Hematopoietic multipotent progenitor cell treated with erythropoietin and hydrocortisone succinate and interleukin-3 and kit ligand, for 8 days (in vitro differentiated cells): ENCODE results near the gene WTIP.

Experiments used
- DNase-seq: peaks from one replicate; pipeline ENCODE4 v3.0.0-alpha.2; 2015

Gene WTIP

DNA sequence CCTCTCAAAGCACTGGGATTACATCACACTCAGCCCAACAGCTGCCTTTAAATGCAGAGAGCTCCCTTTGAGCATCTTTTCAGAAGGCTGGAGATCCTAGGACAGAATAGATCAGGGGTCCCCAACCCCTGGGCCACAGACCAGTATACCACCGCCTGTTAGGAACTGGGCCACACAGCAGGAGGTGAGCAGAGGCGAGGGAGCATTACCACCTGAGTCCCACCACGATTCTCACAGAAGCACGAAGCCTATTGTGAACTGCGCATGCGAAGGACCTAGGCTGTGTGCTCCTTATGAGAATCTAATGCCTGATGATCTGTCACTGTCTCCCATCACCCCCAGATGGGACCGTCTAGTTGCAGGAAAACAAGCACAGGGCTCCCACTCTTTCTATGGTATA lies 2.2 kb upstream of the WTIP start:
- DNase-seq, result no peak

DNA sequence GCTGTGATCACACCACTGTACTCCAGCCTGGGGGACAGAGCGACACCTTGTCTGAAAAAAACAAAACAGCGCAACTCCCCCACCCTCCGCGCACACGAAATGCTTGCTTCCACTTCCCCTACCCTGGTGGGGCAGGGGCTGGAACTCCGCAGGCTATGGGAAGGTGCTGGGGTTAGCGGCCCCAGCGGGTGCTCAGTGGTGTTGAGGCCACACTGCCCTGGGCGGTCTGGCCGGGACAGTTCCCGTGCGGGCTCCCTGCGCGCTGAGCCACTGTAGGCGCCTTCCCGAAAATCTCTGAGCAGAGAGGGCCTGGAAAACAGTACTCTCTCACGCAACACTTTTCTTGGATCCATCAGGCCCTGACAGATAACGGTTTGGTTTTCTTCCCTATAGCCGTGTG lies 1.1 kb upstream of the WTIP start:
- no peak for DNase-seq

DNA sequence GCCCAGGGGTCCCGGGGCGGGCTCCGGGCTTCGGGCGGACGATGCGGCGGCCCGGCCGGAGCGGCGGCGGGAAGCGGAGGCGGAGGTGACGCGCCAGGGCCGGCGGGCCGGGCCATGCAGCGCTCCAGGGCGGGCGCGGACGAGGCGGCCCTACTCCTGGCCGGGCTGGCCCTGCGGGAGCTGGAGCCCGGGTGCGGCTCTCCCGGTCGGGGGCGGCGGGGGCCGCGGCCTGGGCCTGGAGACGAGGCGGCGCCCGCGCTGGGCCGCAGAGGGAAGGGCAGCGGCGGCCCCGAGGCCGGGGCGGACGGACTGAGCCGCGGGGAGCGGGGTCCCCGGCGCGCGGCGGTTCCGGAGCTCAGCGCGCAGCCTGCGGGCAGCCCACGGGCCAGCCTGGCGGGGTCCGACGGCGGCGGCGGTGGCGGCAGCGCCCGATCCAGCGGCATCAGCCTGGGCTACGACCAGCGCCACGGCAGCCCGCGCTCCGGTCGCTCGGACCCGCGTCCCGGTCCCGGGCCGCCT lies 362 bp downstream of the WTIP start:
- no peak for DNase-seq

DNA sequence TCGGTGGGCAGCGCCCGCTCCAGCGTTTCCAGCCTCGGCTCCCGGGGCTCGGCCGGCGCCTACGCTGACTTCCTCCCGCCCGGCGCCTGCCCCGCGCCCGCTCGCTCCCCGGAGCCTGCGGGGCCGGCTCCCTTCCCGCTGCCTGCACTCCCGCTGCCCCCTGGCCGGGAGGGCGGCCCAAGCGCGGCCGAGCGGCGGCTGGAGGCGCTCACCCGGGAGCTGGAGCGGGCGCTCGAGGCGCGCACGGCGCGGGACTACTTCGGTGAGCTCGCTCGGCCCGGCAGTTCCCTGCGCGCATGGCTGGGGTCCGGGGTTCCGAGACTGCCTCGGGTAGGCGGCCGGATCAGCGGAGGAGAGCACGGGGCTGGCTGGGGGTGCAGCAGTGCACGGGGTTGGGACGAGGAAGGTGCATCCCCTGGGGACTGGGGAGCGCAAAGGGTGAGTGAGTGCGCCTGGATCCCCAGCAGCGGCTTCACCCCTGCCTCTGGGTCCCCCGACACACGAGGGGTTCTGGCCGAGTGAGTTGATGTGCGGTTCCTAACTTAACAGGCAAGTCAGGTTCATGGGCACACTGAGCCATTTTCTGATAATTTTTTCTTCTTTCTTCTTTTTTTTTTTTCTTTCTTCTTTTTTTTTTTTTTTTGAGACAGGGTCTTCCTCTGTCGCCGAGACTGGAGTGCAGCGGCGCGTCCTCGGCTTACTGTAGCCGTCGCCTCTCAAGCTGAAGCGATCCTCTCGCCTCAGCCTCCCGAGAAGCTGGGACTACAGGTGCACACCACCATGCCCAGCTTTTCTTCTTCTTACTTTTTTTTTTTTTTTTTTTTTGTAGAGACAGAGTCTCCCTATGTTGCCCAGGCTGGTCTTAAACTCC lies 1.1 kb downstream of the WTIP start:
- no peak for DNase-seq

DNA sequence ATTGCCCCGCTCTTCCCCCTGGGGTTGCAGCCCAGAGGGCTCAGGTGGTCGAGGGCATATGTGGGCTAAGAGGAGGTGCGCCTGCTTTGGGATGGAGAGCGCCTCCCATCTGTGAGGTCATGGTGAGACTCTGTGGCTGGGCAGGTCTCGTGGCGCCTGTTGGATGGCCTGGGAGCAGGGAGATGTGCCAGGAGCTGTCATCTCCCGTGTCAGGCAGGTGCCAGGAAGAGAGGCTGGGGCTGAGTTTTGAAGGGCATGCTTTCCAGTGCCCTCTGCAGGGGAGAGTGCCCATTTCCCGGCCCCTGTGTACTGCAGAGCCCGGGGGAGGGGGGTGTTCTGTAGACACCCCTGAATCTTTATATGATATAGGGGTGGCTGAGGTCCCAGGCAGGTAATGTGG lies 2.8 kb downstream of the WTIP start:
- DNase-seq, result no peak

DNA sequence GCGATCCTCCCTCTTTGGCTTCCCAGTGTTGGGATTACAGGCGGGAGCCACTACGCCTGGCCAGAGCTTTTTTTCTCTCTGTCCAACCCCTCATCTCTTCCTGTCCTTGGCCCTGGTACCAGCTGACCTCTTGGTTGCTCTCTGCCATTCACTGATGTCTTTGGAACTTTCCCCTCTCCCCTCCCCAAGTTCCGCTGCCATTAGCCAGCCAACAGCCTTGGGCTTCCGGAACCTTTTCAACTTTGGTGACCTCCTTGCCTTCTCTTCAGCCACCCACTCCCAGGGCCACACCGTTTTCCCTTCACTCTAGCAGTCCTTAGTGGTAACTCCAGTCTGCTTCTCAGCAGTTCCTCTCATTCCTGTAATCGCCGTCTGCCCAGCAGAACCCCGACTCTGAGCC lies 4.3 kb downstream of the WTIP start:
- DNase-seq, result no peak

DNA sequence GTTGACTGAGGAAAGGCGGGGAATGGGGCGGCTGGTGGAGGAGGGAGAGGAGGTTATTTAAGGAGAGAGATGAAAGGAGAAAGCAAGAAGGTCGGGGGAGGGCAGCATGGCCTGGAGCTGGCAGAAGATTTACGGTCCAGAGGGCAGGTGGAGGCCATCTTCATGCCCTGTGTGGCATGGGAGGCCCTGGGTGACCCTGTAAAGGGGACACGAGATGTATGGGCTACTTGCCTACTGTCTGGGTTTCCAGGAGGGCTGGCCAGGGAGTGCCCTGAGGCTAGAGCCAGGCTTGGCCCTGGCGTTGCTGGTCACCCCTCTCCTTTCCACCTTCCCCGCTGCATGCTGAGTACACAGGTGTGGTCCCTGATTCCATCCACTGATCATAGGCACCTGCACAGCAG lies 6.1 kb downstream of the WTIP start:
- no peak for DNase-seq

DNA sequence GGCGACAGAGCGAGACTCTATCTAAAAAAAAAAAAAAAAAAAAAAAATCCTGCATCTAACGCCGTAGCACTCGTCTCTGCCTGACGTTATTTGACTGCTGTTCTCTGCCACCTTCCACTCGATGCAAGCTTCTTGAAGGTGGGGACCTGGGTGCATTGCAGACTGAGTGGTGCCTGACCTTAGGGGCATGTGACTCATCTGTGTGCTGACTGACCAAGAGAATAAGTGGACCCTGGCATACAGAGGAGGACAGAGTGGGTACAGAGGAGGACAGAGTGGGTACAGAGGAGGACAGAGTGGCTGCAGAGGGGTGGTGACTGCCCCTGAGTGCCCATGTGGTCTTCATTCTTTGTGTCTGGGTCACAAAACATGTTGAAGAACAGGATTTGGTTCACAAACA lies 7.6 kb downstream of the WTIP start:
- no peak for DNase-seq

DNA sequence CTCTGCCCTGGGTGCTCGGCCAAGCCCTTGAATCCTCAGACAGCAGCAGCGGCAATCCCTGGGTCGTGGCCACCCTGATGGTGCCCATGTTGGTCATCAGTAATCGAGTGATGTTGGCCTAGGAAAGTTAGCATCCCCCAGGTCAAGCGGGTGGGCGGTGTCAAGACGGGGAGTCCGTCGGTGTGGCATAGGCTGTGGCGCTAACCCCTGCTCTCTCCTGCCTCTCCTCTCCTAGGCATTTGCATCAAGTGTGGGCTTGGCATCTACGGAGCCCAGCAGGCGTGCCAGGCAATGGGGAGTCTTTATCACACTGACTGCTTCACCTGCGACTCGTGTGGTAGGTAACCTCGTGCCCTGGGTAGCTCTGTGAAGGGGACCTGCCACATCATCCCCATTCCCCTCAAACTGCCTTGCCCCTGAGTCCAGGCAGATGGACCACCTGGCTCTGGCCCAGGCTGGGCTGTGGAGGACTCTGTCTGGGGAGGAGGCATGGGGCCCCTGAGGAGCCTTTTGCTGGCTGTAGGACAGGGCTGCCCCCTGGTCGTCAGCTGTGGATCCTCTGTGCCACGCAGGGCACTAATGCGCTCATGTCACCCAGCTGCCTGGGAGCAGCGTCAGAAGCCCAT lies 8.7 kb downstream of the WTIP start:
- DNase-seq, result no peak

DNA sequence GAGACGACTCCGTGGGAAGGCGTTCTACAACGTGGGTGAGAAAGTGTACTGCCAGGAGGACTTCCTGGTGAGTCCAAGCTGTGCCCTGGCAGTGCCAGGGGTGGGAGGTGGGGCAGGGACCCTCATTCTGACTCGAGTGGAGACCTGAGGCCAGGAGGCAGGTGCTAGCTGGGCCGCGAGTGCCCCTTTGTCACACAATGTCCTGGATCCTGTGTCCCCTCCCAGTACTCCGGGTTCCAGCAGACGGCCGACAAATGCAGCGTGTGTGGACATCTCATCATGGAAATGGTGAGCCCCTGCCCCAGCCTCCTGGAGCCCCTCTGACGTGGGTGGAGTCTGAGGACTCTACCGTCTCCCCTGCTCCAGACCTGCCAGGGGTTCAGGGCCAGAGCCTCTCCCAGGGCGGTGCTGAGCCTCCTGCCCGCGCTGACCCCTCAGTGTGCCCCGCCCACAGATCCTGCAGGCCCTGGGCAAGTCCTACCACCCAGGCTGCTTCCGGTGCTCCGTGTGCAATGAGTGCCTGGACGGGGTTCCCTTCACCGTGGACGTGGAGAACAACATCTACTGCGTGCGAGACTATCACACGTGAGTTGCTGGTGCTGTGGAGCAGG lies 11.6 kb downstream of the WTIP start:
- DNase-seq, result no peak

DNA sequence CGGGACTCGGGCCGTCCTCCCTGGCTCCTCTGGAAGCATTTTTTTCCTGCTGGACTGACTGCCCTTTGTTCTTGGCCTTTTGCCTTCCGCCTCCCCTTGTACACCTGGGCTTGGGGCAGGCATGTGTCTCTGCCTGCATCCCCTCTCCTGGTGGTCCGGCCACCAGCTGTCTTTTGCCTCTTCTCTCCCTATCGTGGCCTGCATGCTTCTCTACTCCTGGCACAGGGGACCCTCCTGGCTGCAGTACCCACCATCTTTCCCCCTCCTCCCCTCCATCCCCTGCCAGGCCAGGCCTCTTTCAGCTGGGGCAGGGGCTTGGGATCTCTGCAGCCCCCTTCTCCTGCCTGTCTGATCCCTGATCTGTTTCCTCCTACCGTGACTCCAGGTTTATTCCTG lies 12.1 kb downstream of the WTIP start:
- no peak for DNase-seq

DNA sequence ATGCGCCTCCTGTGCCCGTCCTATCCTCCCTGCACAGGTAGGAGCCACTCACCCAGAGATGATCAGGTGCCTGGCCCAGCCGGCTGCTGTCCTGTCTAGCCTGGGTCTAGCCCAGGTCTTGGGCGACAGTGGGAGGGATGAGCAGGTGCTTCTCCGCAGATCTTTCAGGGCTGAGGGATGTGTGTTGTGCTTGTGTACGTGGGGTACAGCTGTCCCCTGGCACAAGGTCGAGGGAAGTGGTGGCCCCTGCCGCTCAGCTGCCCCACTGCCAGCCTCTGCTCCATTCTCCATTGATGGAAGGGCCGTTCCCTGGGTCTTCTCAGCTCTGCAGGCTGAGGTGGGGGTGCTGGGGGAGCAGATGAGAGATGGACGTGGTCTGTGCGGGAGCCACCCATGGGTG lies 13.0 kb downstream of the WTIP start:
- no peak for DNase-seq

DNA sequence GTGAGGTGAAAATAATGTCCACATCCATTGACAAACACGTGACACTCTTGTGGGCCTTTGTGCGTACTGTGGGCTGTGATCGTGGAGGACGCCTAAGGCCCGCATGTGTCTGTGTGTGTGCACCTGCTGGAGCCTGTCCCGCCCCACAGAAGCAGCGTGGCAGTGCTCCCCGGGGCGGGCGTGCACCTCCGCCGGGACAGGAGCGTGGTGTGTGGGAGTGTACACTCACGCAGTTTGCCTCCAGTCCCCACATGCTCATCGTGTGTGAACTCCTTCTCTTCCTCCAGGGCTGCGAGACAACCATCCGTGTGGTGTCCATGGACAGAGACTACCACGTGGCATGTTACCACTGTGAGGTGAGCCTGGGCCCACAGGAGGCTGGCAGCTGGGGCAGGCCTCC lies 13.9 kb downstream of the WTIP start:
- no peak for DNase-seq

DNA sequence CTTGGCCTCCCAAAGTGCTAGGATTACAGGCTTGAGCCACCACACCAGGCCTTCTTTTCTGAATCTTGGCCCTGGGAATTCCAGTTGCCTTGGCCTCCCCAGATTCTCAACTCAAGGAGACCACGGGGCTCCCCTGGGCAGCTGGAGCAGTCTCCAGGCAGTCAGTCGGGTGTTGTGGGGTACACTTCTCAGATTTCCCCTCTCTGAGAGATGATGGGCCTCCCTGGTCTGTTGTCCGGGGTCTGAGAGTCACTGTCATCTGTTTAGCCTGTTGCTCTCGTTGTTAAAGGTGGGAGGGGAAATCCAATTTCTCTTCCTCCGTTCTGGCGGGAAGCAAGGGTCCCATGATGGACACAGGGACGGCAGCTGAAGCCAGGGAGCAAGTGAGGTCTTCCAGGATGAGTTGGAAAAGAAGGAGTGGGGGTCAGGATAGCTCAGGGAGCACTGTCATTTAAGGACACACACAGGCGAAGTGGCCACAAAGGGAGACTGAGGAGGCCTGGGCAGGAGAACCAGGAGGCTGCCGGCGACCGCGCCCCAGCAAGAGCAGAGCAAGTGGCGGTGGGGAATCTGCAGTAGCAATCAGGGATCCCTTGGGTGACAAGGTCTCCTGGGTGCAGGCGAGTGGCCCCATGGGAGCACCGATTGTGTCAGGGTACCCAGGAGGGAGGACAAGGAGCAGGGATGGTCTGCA lies 15.7 kb downstream of the WTIP start:
- DNase-seq, result no peak

DNA sequence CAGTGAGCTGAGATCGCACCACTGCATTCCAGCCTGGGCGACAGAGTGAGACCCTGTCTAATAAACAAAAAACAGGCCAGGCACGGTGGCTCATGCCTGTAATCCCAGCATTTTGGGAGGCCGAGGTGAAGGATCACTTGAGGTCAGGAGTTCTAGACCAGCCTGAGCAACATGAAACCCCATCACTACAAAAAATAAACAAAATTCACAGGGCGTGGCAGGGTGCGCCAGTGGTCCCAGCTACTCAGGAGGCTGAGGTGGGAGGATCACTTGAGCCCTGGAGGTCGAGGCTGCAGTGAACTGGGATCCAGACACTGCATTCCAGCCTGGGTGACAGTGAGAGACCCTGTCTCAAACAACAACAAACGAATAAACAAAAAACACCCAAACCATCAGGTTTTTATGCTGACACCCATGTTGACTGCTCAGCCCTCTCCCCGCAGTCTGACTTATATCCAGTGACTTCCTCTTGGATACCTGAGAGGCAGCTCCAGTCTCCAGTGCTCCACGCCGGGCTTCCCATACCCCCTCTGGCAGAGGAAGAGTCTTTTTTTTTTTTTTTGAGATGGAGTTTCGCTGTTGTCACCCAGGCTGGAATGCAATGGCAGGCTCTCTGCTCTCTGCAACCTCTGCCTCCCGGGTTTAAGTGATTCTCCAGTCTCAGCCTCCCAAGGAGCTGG lies 17.7 kb downstream of the WTIP start:
- DNase-seq, result no peak

DNA sequence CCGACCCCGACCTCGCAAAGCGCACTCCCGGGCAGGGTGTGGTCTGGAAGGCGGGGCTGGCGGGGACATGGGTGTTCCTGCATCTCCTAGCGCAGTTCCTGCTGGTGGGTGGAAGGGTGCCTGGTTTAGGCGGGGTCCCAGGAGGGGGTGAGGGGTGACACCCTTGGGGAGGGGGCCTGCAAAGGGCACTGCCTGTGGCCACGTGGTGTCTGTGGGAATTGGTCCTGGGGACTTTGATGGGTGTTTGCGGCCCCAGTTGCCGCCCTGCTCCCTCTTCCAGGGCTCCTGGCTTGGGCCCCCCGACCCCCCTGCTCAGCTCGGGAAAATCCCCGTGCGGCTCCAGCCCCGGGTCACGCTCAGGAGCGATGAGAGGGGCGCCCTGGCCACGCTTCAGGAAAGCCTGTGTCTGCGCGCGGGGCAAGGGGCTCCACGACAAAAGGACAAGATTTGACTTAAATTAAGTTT lies 19.1 kb downstream of the WTIP start:
- DNase-seq, result no peak

DNA sequence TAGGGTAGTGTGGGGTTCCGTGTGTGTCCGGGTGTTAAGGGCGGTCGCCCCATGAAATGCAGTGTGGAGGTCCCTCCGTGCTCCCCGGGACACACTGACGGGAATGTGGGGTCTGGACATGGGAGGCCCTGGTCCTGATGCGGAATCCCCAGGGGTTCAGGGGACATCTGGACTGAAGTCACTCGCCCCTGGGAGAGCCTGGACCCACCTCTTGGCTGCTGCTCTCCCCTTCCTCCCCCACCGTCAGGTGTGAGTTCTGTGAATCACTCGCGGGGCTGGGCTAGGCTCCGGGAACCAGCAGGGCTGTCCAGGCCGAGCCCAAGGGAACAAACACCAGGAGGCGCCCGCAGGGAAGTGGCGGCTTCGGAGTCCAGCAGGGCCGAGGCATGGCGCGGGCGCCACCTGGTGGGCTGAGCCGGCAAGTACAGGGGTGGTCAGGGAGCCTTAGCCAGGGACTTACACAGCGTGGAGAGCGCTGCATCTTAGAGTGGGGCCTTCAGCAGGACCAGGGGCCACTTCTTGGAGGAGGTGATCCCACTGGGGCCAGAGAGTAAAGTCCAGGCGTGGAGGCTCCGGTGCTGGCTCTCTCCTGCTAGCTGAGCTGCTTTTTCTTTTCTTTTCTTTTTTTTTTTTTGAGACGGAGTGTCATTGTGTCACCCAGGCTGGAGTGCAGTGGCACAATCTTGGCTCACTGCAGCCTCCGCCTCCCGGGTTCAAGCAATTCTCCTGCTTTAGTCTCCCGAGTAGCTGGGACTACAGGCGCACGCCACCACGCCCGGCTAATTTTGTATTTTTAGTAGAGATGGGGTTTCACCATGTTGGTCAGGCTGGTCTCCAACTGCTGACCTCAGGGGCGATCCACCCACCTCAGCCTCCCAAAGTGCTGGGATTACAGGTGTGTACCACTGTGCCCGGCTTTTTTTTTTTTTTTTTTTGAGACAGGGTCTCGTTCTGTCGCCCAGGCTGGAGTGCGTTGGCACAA lies 20.1 kb downstream of the WTIP start:
- peak; percentile 84 for DNase-seq

DNA sequence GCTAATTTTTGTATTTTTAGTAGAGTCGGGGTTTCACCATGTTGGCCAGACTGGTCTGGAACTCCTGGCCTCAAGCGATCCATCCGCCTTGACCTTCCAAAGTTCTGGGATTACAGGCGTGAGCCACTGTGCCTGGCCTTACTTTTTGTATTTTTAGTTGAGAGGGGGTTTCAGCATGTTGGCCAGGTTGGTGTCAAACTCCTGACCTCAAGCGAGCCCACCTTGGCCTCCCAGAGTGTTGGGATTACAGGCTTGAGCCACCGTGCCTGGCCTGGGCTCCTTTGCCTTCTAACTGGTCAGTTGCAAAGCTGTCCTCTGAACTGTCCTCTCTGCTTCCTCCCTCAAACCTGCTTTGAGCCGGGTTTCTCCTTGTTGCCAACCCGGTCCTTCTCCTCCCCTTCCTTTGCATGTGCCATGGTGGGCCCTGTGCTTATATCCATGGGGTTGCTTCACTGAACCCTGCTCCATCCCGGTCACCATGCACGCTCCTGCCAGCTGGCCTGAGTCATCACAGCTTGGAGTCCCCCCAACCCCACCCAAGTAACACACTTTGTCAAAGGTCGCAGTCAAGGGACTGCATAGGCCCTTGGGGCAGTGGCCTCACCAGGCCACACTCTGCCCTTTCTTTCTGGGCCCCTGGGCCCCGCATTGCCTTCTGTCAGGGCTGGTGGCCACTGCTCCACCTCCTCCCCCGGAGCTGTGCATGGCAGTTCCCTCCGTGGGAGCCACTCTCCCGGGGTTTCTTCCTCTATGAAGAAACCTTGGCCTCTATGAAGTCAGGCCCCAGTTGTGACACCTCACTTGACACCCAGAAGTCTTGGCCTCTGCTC lies 21.2 kb downstream of the WTIP start:
- DNase-seq, result no peak

DNA sequence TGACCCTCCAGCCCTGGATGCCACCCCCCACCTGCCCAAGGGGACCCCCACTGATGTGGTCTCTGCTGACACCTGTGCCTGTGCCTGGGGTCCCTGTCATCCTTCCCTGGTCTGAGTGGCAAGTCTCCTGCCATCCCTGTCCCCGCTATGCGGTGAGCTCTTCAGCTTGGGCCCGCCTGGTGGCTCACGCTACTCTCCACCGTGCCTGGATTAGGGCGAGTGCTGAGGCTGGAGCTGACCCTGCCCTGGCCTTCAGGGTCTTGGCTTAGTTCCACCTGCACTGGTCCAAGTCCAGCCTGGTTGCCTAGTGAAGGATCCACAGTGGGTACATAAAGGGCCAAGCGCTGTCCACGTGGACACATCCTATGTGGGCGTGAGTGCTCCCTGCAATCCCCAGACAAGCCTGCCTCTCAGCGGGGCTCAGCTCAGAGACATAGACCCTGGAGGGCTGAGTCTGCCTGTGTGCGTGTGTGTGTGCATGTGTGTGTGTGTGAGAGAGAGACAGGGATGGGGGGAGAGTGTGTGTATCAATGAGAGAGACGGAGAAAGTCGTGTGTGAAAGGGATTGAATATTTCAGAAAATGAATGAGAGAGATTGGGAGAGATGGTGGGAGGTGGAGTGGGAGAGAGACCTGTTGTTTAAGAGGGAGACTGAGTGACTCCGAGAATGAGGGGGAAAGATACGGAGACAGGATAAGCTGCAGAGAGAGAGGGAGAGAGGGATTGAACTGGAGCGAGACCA lies 22.1 kb downstream of the WTIP start:
- DNase-seq, result no peak
